Left kidney (tissue), 2 donors: ENCODE measurements around the gene MVD. TPM values are rescaled to one million over a fixed set of nuclear protein-coding genes. Genes with fewer than 3 reads are reported as not detected.

Experiments used
- DNase-seq: peaks from one replicate; pipeline ENCODE4 v3.0.0-alpha.2; 2013
- polyA plus RNA-seq: library from polyadenylated mRNA; unstranded; fragments of 120-200 nt; gene quantifications from one replicate; pipeline ENCODE4 v1.2.1, GENCODE V29; 2013; ENCODE audit not compliant: insufficient read length

The MVD gene
- polyA plus RNA-seq, 1 donor: 24.5 TPM

GRCh38 chr16:88657371-88657770 lies 5.5 kb downstream of the MVD start:
- no peak for DNase-seq

- DNase-seq: no peak
Measured at GRCh38 chr16:88656291-88656980, 6.5 kb downstream of the MVD start.

DNA sequence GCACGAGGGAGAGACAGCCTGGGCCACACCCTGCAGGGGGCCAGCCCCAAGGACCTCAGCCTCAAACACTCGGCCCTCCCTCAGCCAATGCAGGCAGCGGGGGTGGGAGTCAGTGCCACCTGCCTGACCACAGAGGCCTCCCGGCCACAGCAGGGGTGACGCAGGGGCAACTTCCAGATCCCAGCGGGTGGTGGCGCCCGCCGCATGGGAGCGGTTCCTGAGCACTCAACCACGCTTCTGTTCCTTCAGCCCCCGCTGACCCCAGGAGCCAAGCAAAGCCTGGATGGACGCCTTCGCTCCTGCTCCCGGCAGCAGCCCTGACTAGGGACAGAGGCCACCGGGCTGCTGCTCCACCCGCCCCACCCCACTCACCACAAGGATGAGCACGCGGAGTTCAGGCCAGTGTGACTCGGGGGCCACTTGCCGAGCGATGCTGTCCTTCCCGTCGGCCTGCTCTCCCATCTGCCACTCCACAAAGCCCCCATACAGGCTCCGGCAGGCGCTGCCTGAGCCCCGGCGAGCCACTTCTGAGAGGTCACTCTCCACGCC lies 7.1 kb downstream of the MVD start:
- no peak for DNase-seq

GRCh38 chr16:88655053-88655732 lies 7.7 kb downstream of the MVD start:
- no peak for DNase-seq

DNA sequence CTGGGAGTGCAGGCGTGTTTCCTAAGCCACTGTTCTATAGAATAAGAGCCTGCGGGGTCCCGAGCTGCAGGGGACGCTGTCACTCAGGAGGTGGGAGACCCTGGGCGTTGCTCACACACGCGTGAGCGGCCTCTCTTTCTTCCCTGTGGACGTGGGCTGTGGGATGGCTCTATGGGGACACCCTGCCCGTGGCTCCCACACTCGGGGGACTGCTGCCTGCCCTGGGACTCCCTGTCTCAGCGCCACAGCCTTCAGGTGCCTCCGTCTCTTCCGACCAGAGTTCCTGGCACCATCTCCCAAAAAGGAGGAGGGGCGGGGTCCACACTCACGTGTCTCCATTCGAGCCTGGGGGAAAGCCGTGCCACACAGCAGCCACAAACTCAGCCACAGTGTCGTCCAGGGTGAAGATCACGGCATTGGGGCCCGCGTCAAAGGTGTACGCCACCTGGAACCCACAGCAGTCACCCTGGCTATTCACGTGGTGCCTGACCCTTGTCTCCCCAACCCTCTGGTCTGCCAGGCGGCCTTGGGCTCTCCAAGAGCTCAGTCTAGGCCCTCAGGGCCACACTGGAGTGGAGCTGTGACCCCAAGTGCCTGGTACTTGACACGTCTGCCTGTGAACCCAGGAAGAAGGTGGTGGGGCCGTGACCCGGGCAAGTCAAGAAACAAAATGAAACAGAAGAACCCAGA lies 8.4 kb downstream of the MVD start:
- DNase-seq: no peak

DNA sequence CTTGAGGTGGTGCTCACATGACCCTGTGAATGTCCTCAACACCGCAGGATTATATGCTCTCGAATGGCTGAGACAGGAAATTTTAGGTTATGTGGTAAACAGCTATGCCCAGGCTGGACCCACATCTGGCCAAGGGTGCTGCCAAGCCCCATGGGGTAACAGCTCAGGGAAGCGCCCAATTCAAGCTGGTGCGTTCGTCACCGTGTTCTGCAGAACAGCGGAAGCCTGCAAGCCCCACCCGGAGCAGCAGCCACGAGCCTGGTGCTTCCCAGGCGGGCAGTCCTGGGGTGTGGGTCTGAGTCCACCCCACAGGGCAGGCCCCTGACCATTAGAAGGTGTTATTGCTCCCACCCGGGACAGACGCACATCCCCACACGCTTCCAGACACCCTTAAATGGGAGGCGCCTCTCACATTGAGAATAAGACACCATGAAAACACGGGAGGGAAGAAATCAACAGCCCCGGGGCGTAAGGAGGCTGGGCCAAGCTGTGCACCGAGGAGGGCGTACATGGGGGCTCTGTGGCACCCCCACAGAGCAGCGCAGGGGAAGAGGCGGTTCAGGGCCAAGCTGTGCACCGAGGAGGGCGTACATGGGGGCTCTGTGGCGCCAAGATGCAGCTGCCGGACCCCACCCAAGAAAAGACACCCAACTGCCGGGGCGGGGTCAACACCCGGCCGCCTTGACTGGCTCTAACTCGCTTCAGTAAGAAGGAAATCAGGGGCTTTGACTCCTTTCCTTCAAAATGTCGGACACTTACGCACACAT lies 9.1 kb downstream of the MVD start:
- DNase-seq: no peak

GRCh38 chr16:88653101-88653500 lies 9.8 kb downstream of the MVD start:
- no peak for DNase-seq

GRCh38 chr16:88652762-88653063 lies 10.2 kb downstream of the MVD start:
- DNase-seq: no peak

- DNase-seq: no peak
Measured at GRCh38 chr16:88651989-88652761, 10.7 kb downstream of the MVD start.

- peak; percentile 83 for DNase-seq
Measured at GRCh38 chr16:88651276-88651988, 11.5 kb downstream of the MVD start.

DNA sequence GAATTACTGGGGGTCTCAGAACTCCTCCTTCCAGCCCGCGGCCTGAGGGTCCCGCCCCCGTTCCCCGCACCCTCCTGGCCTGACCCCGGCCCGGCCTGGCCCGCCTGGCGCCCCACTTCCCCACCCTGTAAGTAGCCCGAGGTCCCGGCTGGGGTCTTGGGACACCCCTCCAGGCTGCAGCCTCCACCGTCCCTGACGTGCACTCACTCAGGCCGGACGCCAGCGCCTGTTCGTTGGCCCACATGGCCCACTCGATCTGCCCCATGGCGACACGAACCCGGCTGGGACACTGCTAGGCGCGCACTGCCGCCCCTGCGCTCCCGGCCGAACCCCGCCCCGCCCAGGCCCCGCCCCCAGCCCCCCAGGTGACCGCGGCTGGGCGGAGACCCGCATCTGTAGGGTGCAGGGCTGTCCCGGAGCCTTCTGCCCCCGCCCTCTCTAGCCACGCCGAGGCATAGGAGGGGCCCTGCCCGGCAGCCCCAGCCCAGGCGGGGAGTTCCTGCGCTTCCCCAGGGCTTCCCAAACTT lies 12.1 kb downstream of the MVD start, which contains the start of gene CYBA:
Gene CYBA (minus strand): TSS at position 305 of the 527 bp plus-strand sequence. CDS start 40 bp downstream, at position 265.
- DNase-seq: peak; percentile 45

DNA sequence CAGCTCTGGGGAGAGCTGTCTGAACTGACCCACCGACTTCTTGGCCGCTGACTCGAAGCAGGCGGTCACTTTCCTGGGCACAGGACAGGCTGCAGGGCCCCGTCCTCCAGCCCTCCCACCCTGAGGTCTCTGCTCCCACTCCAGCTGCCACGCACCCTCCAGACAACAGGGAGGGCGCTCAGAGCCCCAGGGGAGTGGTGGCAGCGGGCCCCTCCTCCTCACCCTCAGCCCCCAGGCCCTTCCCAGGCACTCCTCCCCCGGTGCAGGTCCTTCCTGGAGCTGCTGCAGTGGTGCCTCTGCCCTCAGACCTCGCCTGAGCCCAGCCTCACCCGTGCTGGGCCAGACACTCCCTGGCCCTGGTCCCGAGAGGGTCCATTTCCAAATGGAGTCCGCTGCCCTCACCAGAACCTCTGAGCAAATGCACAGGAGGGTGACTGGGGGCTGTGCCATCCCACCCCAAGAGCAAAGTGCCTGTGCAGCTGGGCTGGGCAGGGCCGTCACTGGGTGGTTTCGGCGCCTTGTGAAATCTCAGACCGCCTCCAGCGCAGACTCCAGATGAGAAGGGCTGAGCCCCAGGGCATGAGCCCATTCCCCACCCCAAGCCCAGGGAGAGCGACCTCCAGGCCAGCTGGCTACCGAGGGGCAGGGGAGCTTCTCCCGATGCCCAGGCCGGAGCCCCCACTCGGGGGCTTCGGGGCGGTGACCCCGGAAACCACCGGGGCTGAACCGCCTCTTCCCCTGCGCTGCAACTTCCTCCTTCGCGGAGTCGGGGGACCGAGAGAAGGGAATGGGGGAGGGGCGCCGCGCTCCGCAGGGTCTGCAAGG lies 12.8 kb downstream of the MVD start:
- no peak for DNase-seq

GRCh38 chr16:88649195-88649923 lies 13.5 kb downstream of the MVD start:
- DNase-seq: no peak

- DNase-seq: no peak
Measured at GRCh38 chr16:88647178-88648070, 15.5 kb downstream of the MVD start.

DNA sequence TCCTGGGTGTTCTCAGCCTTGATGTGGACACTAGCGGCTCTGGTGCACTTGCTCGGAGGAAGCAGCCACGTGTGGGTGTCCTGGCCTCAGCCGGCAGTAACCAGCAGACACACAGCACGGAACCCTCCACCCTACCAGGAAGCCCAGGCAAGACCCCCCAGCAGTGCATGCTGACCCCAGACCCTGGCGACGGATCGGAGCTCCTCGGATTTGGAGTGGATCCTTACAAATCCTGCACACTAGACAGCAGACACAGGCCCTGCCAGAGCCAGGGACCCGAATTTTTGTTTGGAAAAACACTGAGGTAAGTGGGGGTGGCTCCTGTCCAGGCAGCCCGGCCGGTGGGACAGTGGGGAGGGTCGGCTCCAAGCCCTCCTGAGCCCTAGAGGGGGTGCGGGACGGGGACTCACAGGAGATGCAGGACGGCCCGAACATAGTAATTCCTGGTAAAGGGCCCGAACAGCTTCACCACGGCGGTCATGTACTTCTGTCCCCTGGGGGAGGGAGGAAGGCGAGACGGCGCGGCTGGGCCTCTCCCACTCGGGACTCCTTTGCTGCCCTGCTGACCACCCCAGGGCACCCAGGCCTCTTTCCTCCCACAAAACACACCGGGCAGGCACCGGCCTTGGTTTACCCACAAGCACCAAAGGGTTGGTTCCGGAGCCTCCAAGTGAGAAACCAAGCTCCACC lies 16.4 kb downstream of the MVD start:
- DNase-seq: no peak

DNA sequence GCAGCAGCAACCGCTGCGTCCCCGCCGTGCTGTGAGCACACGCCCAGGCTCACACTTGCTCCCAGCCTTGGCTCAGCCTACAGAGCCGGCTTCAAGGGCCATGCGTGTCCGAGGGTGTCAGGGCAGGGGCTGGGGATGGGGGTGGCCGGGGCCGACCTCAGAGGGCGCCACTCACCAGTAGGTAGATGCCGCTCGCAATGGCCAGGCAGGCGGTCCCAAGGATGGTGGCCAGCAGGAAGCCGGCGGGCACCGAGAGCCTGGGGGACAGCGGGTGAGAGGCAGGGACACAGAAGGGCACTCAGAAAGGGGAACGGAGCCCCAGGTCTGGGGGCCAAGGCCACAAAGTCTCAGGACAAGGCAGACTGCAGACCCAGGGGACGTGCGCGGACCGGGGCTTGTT lies 16.9 kb downstream of the MVD start:
- DNase-seq: no peak

- DNase-seq: no peak
Measured at GRCh38 chr16:88645455-88645854, 17.4 kb downstream of the MVD start.
